GM15510 (cell line): Measurements from ENCODE around the gene CNOT2.

Experiments
- POLR2A ChIP-seq: IDR thresholded peaks from 3 replicates; pipeline ENCODE4 v1.6.1; 2011; ENCODE audit warnings: borderline replicate concordance; ENCODE audit not compliant: insufficient read length; ENCODE audit errors: extremely low read depth

The CNOT2 gene

DNA sequence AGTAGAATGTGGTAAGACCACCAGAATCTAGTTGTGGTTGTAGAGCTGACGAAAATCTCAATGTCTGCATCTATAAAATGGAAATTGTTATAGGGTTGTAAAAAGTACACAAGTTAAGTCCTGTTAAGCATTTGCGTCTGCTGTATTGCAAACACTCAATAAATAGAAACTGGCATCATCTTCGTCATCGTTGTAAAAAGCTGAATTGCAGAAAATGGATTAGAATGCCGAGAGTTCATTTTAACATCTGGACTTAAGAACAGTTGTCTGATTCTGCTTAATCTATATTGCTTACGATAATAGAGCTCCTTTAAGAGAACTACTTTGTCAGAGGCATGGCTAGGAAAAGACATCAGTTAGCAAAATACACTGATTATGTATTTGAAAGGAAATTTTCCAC, 156.1 kb downstream of the CNOT2 start:
- no peak for TF ChIP-seq POLR2A

DNA sequence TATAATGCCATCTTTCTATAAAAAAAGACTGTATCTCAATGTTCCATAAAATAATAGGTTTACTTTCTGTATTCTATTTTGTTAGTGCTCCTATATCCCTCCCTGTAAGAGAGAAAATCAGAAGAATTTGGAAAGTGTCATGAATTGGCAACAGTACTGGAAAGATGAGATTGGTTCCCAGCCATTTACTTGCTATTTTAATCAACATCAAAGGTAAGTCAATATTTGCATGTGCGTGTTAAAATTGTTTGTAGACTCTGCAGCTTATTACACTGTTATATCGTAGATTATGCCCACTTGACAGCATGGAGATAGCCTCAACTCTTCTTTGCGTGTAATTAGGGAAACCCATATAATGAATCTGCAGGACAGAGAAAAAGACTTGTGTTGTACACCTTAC, 156.9 kb downstream of the CNOT2 start:
- TF ChIP-seq POLR2A: no peak

DNA sequence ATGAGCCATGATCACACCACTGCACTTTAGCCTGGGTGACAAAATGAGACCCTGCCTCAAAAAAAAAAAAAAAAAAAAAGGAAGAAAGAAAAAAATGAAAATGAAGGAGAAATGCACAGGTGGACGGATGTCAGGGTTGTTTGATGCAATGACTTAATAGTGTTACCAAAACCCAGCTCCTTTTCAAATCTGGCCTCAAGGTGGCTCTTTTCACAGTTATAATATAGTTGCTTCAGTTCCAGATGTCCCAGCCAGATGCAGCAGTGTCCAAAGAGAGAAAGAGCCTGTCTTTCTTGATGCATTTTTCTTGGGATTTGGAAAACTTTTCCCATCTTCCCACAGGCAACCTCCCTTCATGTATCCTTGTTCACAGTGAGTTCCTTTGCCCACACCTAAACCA, 159.4 kb downstream of the CNOT2 start:
- TF ChIP-seq POLR2A: no peak

GRCh38 chr12:70403826-70404225, 160.6 kb downstream of the CNOT2 start:
- no peak for TF ChIP-seq POLR2A
